ENCODE data around the gene C2orf74. TPM values are rescaled to one million over a fixed set of nuclear protein-coding genes. Genes with fewer than 3 reads are reported as not detected.
"Not testable (repeated sequence)": the region's sequence is repeated elsewhere in the genome, so short reads cannot be mapped to it uniquely, and the experiment has no call there.

The C2orf74 gene
- total and polyA plus RNA-seq, 2 donors from 2014 or later: 23.6 to 47.6 TPM

DNA sequence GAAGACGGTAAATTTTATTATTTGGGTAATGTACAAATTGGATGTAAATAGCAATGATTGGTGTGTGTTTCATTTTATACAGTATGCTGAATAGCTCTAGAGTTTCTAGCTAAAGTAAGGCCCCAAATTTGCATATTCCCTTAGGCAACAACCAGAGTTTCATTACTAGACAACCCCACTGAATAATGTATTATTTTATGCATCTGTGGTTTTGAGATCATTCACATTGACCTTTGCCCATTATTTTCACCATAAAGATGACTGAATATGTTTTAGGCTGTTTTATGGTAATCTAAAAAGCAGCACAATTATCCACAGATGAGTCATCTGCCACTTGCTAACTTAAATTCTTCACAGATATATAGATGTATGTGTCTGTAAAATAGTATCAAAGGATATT lies 44.5 kb upstream of the C2orf74 start:
- no peak for FAIRE-seq
- no peaks in the 10 kb centered on the region for H3K4me1 ChIP-seq (ENCODE audit: control insufficient read depth in 2 of 3, insufficient read depth in 2 of 3, low read depth in 1 of 3, low read length in 3 of 3)
- no peak overlapping the region for H3K27ac ChIP-seq (ENCODE audit: low read depth in 2 of 2, low read length in 2 of 2)
- intact Hi-C loops (cut with DNase I): no loop called here
- TF ChIP-seq CTCF (IDR thresholded peaks at IDR 0.05; ENCODE audit: borderline replicate concordance, extremely low read depth, insufficient read depth): no peak
- H3K9me3 ChIP-seq (ENCODE audit: control insufficient read depth in 2 of 3, insufficient read depth in 1 of 3, low read length in 3 of 3): no peaks in the 10 kb centered on the region
- no peaks in the 10 kb centered on the region for H3K36me3 ChIP-seq (ENCODE audit: control insufficient read depth in 2 of 3, insufficient read depth in 3 of 3, low read length in 3 of 3)
- no peak overlapping the region for H3K9ac ChIP-seq (ENCODE audit: low read length in 3 of 3)
- no peaks in the 10 kb centered on the region for H3K27me3 ChIP-seq (ENCODE audit: control insufficient read depth, insufficient read depth, low read length)
- H3K4me3 ChIP-seq (ENCODE audit: low read length in 3 of 3): no peak overlapping the region
- peak in 2 of 5 donors; percentile 16 to 24 for DNase-seq

- Histone ChIP-seq H3K27ac (ENCODE audit: low read depth in 2 of 2, low read length in 2 of 2) (no peak overlapping the region), H3K4me3 (ENCODE audit: low read length in 3 of 3) (no peak overlapping the region), H3K4me1 (ENCODE audit: control insufficient read depth in 2 of 3, insufficient read depth in 2 of 3, low read depth in 1 of 3, low read length in 3 of 3) (no peaks in the 10 kb centered on the region), H3K27me3 (ENCODE audit: control insufficient read depth, insufficient read depth, low read length) (no peaks in the 10 kb centered on the region), H3K9ac (ENCODE audit: low read length in 3 of 3) (no peak overlapping the region), H3K36me3 (ENCODE audit: control insufficient read depth in 2 of 3, insufficient read depth in 3 of 3, low read length in 3 of 3) (no peaks in the 10 kb centered on the region), H3K9me3 (ENCODE audit: control insufficient read depth in 2 of 3, insufficient read depth in 1 of 3, low read length in 3 of 3) (no peaks in the 10 kb centered on the region)
- FAIRE-seq (no peak), DNase-seq (no peak)
- TF ChIP-seq CTCF (IDR thresholded peaks at IDR 0.05; ENCODE audit: borderline replicate concordance, extremely low read depth, insufficient read depth): no peak
- intact Hi-C loops (cut with DNase I): no loop called here
Measured at GRCh38 chr2:61125123-61125710, 36.8 kb upstream of the C2orf74 start.

DNA sequence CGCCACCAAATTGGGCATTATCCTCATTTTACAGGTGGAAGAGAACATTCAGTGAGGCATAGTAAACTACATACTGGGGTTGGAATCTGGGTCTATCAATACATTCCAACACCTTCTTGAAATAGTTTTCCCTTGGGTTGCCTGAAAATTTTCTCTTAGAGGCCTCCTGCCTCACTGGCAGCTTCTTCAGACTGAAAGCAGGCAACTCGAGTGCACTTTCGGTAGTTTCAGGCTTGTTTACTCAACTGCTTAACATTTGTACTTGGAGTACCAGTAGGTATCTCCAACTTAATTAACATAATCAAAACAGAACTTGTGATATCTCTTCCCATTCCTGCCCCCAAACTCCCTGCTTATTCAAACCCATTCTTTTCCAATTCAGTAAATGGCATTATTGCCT lies 36.2 kb upstream of the C2orf74 start:
- Histone ChIP-seq H3K9ac (ENCODE audit: low read length in 3 of 3) (no peak overlapping the region), H3K27ac (ENCODE audit: low read depth in 2 of 2, low read length in 2 of 2) (no peak overlapping the region), H3K27me3 (ENCODE audit: control insufficient read depth, insufficient read depth, low read length) (no peaks in the 10 kb centered on the region), H3K4me3 (ENCODE audit: low read length in 3 of 3) (no peak overlapping the region), H3K4me1 (ENCODE audit: control insufficient read depth in 2 of 3, insufficient read depth in 2 of 3, low read depth in 1 of 3, low read length in 3 of 3) (no peaks in the 10 kb centered on the region), H3K36me3 (ENCODE audit: control insufficient read depth in 2 of 3, insufficient read depth in 3 of 3, low read length in 3 of 3) (no peaks in the 10 kb centered on the region), H3K9me3 (ENCODE audit: control insufficient read depth in 2 of 3, insufficient read depth in 1 of 3, low read length in 3 of 3) (no peaks in the 10 kb centered on the region)
- no peak for DNase-seq
- TF ChIP-seq CTCF (IDR thresholded peaks at IDR 0.05; ENCODE audit: borderline replicate concordance, extremely low read depth, insufficient read depth): no peak
- FAIRE-seq: no peak
- intact Hi-C loops (cut with DNase I): no loop called here

- DNase-seq; H3K27me3 ChIP-seq (ENCODE audit: control insufficient read depth, insufficient read depth, low read length); H3K36me3 ChIP-seq (ENCODE audit: control insufficient read depth in 2 of 3, insufficient read depth in 3 of 3, low read length in 3 of 3); FAIRE-seq; H3K9ac ChIP-seq (ENCODE audit: low read length in 3 of 3); H3K4me1 ChIP-seq (ENCODE audit: control insufficient read depth in 2 of 3, insufficient read depth in 2 of 3, low read depth in 1 of 3, low read length in 3 of 3); H3K4me3 ChIP-seq (ENCODE audit: low read length in 3 of 3); H3K9me3 ChIP-seq (ENCODE audit: control insufficient read depth in 2 of 3, insufficient read depth in 1 of 3, low read length in 3 of 3); H3K27ac ChIP-seq (ENCODE audit: low read depth in 2 of 2, low read length in 2 of 2); intact Hi-C loops (cut with DNase I): not testable (repeated sequence)
Measured at GRCh38 chr2:61128122-61128521, 33.9 kb upstream of the C2orf74 start.

All from kidney (tissue), 14 donors.